ENCODE measurements around the gene SLC52A3.
"Not testable (repeated sequence)": the region's sequence is repeated elsewhere in the genome, so short reads cannot be mapped to it uniquely, and the experiment has no call there.

The SLC52A3 gene

GRCh38 chr20:728256-728944 lies 39.9 kb downstream of the SLC52A3 start:
- peak; percentile 58 for DNase-seq (ENCODE audit: low read depth)

- DNase-seq (ENCODE audit: low read depth), result no peak
These were observed 42.1 kb downstream of the SLC52A3 start for GRCh38 chr20:726160-726559.

GRCh38 chr20:725491-725890 lies 42.8 kb downstream of the SLC52A3 start:
- DNase-seq (ENCODE audit: low read depth), result no peak

GRCh38 chr20:724797-725196 lies 43.5 kb downstream of the SLC52A3 start:
- not testable (repeated sequence) for DNase-seq (ENCODE audit: low read depth)

- DNase-seq (ENCODE audit: low read depth), result no peak
These were observed 44.5 kb downstream of the SLC52A3 start for GRCh38 chr20:723756-724155.

GRCh38 chr20:722822-723644 lies 45.3 kb downstream of the SLC52A3 start:
- no peak for DNase-seq (ENCODE audit: low read depth)

GRCh38 chr20:721876-722275 lies 46.4 kb downstream of the SLC52A3 start:
- no peak for DNase-seq (ENCODE audit: low read depth)

GRCh38 chr20:719816-720215 lies 48.5 kb downstream of the SLC52A3 start:
- no peak for DNase-seq (ENCODE audit: low read depth)

GRCh38 chr20:719068-719467 lies 49.2 kb downstream of the SLC52A3 start:
- DNase-seq (ENCODE audit: low read depth), result no peak

GRCh38 chr20:717832-718231 lies 50.5 kb downstream of the SLC52A3 start:
- DNase-seq (ENCODE audit: low read depth), result no peak

GRCh38 chr20:717271-717670 lies 51.0 kb downstream of the SLC52A3 start:
- no peak for DNase-seq (ENCODE audit: low read depth)

GRCh38 chr20:714453-714852 lies 53.8 kb downstream of the SLC52A3 start:
- no peak for DNase-seq (ENCODE audit: low read depth)

GRCh38 chr20:711576-711975 lies 56.7 kb downstream of the SLC52A3 start:
- DNase-seq (ENCODE audit: low read depth), result no peak

- no peak for DNase-seq (ENCODE audit: low read depth)
These were observed 57.4 kb downstream of the SLC52A3 start for GRCh38 chr20:710780-711450.

Data from activated T-cell treated with anti-CD3 and anti-CD28 coated beads for 48 hours (primary cell).